Measurements from ENCODE around the gene TRMT44.
"Not testable (repeated sequence)": the region's sequence is repeated elsewhere in the genome, so short reads cannot be mapped to it uniquely, and the experiment has no call there.

GRCh38 chr4:8406887-8407286 is 33.7 kb upstream of the TRMT44 start:
- TF ChIP-seq, protein P1, sequence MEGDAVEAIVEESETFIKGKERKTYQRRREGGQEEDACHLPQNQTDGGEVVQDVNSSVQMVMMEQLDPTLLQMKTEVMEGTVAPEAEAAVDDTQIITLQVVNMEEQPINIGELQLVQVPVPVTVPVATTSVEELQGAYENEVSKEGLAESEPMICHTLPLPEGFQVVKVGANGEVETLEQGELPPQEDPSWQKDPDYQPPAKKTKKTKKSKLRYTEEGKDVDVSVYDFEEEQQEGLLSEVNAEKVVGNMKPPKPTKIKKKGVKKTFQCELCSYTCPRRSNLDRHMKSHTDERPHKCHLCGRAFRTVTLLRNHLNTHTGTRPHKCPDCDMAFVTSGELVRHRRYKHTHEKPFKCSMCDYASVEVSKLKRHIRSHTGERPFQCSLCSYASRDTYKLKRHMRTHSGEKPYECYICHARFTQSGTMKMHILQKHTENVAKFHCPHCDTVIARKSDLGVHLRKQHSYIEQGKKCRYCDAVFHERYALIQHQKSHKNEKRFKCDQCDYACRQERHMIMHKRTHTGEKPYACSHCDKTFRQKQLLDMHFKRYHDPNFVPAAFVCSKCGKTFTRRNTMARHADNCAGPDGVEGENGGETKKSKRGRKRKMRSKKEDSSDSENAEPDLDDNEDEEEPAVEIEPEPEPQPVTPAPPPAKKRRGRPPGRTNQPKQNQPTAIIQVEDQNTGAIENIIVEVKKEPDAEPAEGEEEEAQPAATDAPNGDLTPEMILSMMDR (conservative IDR thresholded peaks at IDR 0.05; ENCODE audit: low read depth, low read length), result 0 out of 2 replicates have a peak, but pooled peaks have one; percentile 13
- not testable (repeated sequence) for TF ChIP-seq EZH2 (IDR thresholded peaks at IDR 0.05; ENCODE audit: low read length, unreplicated experiment); EZH2phosphoT487 (IDR thresholded peaks at IDR 0.05; ENCODE audit: borderline replicate concordance, low read length)

Measured in PC-3 (cell line).